ENCODE data around the gene ATG7.
A peak's percentile ranks its signal among the peaks of the same experiment; 100 is the strongest.
"Not testable (repeated sequence)": the region's sequence is repeated elsewhere in the genome, so short reads cannot be mapped to it uniquely, and the experiment has no call there.

ATG7 gene

GRCh38 chr3:11593318-11594034 is 321.3 kb downstream of the ATG7 start:
- no peaks in the 10 kb centered on the region for H3K27me3 ChIP-seq (ENCODE audit: control insufficient read depth in 1 of 2, insufficient read depth in 2 of 2, low read length in 2 of 2)
- no peak overlapping the region for H3K9ac ChIP-seq (ENCODE audit: low read length)
- H3K9me3 ChIP-seq (ENCODE audit: low read length): no peaks in the 10 kb centered on the region
- H3K4me3 ChIP-seq (ENCODE audit: low read depth in 1 of 2, low read length in 2 of 2): no peak overlapping the region
- H3K27ac ChIP-seq (ENCODE audit: low read depth, low read length): no peak overlapping the region
- H3K36me3 ChIP-seq (ENCODE audit: insufficient read depth, low read length): no peaks in the 10 kb centered on the region
- H3K4me1 ChIP-seq (ENCODE audit: insufficient read depth, low read length): peaks cover 79% of the 10 kb centered on the region

- H3K9me3 ChIP-seq (ENCODE audit: low read length); H3K27ac ChIP-seq (ENCODE audit: low read depth, low read length); H3K27me3 ChIP-seq (ENCODE audit: control insufficient read depth in 1 of 2, insufficient read depth in 2 of 2, low read length in 2 of 2); H3K9ac ChIP-seq (ENCODE audit: low read length); H3K36me3 ChIP-seq (ENCODE audit: insufficient read depth, low read length); H3K4me3 ChIP-seq (ENCODE audit: low read depth in 1 of 2, low read length in 2 of 2): not testable (repeated sequence)
- peaks cover 70% of the 10 kb centered on the region for H3K4me1 ChIP-seq (ENCODE audit: insufficient read depth, low read length)
Observed at GRCh38 chr3:11595024-11595423, 322.8 kb downstream of the ATG7 start.

DNA sequence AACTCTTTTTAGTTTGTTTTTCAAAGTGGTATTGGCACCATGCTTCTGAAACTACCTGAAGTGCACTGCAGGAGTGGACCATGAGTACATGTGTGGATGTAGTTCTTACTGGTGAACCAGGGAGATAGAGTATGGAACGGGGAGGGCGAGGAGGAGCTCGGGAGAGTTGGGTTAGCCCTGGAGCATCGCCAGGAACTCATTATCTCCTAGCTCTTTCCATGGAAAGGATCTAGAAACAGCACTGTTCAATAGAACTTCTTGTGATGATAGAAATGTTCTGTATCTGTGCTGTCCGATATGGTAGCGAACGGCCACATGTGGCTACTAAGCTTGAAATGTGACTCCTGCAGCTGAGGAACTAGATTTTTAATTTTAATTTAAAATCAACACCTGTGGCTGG is 324.2 kb downstream of the ATG7 start:
- no peak overlapping the region for H3K27ac ChIP-seq (ENCODE audit: low read depth, low read length)

GRCh38 chr3:11600501-11601282 is 328.5 kb downstream of the ATG7 start:
- H3K9me3 ChIP-seq (ENCODE audit: low read length): no peaks in the 10 kb centered on the region
- H3K27me3 ChIP-seq (ENCODE audit: control insufficient read depth in 1 of 2, insufficient read depth in 2 of 2, low read length in 2 of 2): no peaks in the 10 kb centered on the region
- peak overlapping the region in 1 of 2 donors; percentile 30 for H3K4me3 ChIP-seq (ENCODE audit: low read depth in 1 of 2, low read length in 2 of 2)
- H3K4me1 ChIP-seq (ENCODE audit: insufficient read depth, low read length): peaks cover 74% of the 10 kb centered on the region
- peak overlapping the region; percentile 83 for H3K27ac ChIP-seq (ENCODE audit: low read depth, low read length)
- peaks cover 8% of the 10 kb centered on the region for H3K36me3 ChIP-seq (ENCODE audit: insufficient read depth, low read length)
- no peak overlapping the region for H3K9ac ChIP-seq (ENCODE audit: low read length)

More for the DNA sequence above, 324.2 kb downstream of the ATG7 start:
- Histone ChIP-seq H3K9me3 (ENCODE audit: low read length) (no peaks in the 10 kb centered on the region), H3K4me1 (ENCODE audit: insufficient read depth, low read length) (peaks cover 70% of the 10 kb centered on the region), H3K27me3 (ENCODE audit: control insufficient read depth in 1 of 2, insufficient read depth in 2 of 2, low read length in 2 of 2) (no peaks in the 10 kb centered on the region), H3K36me3 (ENCODE audit: insufficient read depth, low read length) (peaks cover 6% of the 10 kb centered on the region), H3K9ac (ENCODE audit: low read length) (no peak overlapping the region), H3K4me3 (ENCODE audit: low read depth in 1 of 2, low read length in 2 of 2) (no peak overlapping the region)

GRCh38 chr3:11601446-11602238 is 329.4 kb downstream of the ATG7 start:
- Histone ChIP-seq H3K4me3 (ENCODE audit: low read depth in 1 of 2, low read length in 2 of 2) (no peak overlapping the region), H3K9me3 (ENCODE audit: low read length) (no peaks in the 10 kb centered on the region), H3K27ac (ENCODE audit: low read depth, low read length) (peak overlapping the region; percentile 83), H3K9ac (ENCODE audit: low read length) (no peak overlapping the region), H3K4me1 (ENCODE audit: insufficient read depth, low read length) (peaks cover 75% of the 10 kb centered on the region), H3K27me3 (ENCODE audit: control insufficient read depth in 1 of 2, insufficient read depth in 2 of 2, low read length in 2 of 2) (no peaks in the 10 kb centered on the region), H3K36me3 (ENCODE audit: insufficient read depth, low read length) (peaks cover 8% of the 10 kb centered on the region)

DNA sequence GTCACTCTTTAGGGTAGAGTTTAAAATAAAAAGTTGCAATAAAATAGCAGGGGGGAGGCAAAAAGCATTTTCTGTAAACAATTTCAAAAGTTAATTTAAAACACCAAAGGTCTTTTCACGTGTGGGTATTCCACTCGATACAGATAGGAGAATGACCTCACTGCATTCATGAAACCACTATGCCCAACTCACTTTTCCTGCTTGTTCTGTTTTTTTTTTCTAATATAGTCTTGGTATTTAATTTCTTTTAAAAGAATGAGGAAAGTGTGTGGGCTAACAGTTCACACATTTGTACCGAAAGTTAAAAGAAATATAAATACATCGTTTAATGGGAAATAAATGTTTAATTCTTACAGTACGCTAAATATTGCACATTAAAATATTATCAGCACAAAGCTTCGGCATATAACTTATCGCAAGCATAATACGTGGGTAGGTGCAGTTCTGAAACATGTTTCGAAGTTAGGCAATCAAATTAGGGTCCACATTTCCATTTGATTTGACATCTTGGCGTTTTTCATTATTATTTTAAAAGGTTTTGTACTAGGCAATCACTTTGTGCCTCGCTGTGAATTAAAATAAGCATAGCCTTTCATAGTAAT is 330.1 kb downstream of the ATG7 start:
- Histone ChIP-seq H3K27me3 (ENCODE audit: control insufficient read depth in 1 of 2, insufficient read depth in 2 of 2, low read length in 2 of 2) (no peaks in the 10 kb centered on the region), H3K4me1 (ENCODE audit: insufficient read depth, low read length) (peaks cover 75% of the 10 kb centered on the region), H3K9ac (ENCODE audit: low read length) (no peak overlapping the region), H3K36me3 (ENCODE audit: insufficient read depth, low read length) (peaks cover 8% of the 10 kb centered on the region), H3K9me3 (ENCODE audit: low read length) (no peaks in the 10 kb centered on the region), H3K27ac (ENCODE audit: low read depth, low read length) (peak overlapping the region; percentile 69), H3K4me3 (ENCODE audit: low read depth in 1 of 2, low read length in 2 of 2) (no peak overlapping the region)

GRCh38 chr3:11602886-11603527 is 330.8 kb downstream of the ATG7 start:
- peaks cover 8% of the 10 kb centered on the region for H3K36me3 ChIP-seq (ENCODE audit: insufficient read depth, low read length)
- peaks cover 79% of the 10 kb centered on the region for H3K4me1 ChIP-seq (ENCODE audit: insufficient read depth, low read length)
- H3K27ac ChIP-seq (ENCODE audit: low read depth, low read length): peak overlapping the region; percentile 69
- no peaks in the 10 kb centered on the region for H3K9me3 ChIP-seq (ENCODE audit: low read length)
- no peak overlapping the region for H3K9ac ChIP-seq (ENCODE audit: low read length)
- no peaks in the 10 kb centered on the region for H3K27me3 ChIP-seq (ENCODE audit: control insufficient read depth in 1 of 2, insufficient read depth in 2 of 2, low read length in 2 of 2)
- no peak overlapping the region for H3K4me3 ChIP-seq (ENCODE audit: low read depth in 1 of 2, low read length in 2 of 2)

GRCh38 chr3:11603628-11604027 is 331.4 kb downstream of the ATG7 start:
- Histone ChIP-seq H3K27me3 (ENCODE audit: control insufficient read depth in 1 of 2, insufficient read depth in 2 of 2, low read length in 2 of 2) (no peaks in the 10 kb centered on the region), H3K4me3 (ENCODE audit: low read depth in 1 of 2, low read length in 2 of 2) (no peak overlapping the region), H3K9me3 (ENCODE audit: low read length) (no peaks in the 10 kb centered on the region), H3K9ac (ENCODE audit: low read length) (no peak overlapping the region), H3K27ac (ENCODE audit: low read depth, low read length) (peak overlapping the region; percentile 53), H3K36me3 (ENCODE audit: insufficient read depth, low read length) (peaks cover 8% of the 10 kb centered on the region), H3K4me1 (ENCODE audit: insufficient read depth, low read length) (peaks cover 79% of the 10 kb centered on the region)

DNA sequence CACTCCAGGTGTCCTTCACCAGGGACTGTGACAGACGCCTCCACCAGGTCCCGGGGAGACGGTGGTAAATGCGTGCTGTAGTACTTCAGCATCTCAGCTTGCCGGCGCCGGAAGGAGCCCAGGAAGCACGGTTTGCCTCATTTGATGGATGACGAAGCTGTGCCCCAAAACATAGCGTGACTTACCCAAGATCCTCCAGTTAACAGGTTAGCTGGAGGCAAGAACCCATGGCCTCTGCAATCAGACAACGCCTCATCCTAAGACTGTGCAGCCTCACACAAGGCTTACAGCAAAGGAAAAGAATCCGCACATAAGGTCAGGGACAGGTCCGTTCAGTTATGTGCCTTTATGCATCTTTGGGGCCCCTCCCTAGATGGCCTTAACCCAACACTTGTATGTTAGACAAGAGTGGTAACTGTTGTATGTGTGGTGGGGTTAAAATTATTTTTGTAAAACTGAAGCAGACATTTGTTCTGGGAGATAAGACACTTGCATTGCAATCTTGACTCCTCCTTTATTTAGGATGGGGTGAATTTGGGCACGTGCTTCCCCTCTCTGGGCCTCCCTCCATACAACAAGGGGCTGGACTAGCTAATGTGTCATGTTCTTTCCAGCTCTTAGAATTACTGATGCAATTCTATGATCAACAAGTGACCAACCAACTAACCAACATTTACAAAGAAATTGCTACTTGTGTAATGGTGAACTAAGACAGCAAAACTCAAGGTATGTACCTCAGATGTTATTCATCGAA is 332.1 kb downstream of the ATG7 start:
- Histone ChIP-seq H3K9me3 (ENCODE audit: low read length) (no peaks in the 10 kb centered on the region), H3K36me3 (ENCODE audit: insufficient read depth, low read length) (peaks cover 8% of the 10 kb centered on the region), H3K27ac (ENCODE audit: low read depth, low read length) (peak overlapping the region; percentile 53), H3K4me1 (ENCODE audit: insufficient read depth, low read length) (peaks cover 77% of the 10 kb centered on the region), H3K4me3 (ENCODE audit: low read depth in 1 of 2, low read length in 2 of 2) (no peak overlapping the region), H3K9ac (ENCODE audit: low read length) (no peak overlapping the region), H3K27me3 (ENCODE audit: control insufficient read depth in 1 of 2, insufficient read depth in 2 of 2, low read length in 2 of 2) (no peaks in the 10 kb centered on the region)

GRCh38 chr3:11605398-11605797 is 333.2 kb downstream of the ATG7 start:
- Histone ChIP-seq H3K27ac (ENCODE audit: low read depth, low read length) (peak overlapping the region; percentile 21), H3K9me3 (ENCODE audit: low read length) (no peaks in the 10 kb centered on the region), H3K36me3 (ENCODE audit: insufficient read depth, low read length) (peaks cover 8% of the 10 kb centered on the region)

More at GRCh38 chr3:11605398-11605797, 333.2 kb downstream of the ATG7 start:
- Histone ChIP-seq H3K27me3 (ENCODE audit: control insufficient read depth in 1 of 2, insufficient read depth in 2 of 2, low read length in 2 of 2) (no peaks in the 10 kb centered on the region), H3K4me1 (ENCODE audit: insufficient read depth, low read length) (peaks cover 78% of the 10 kb centered on the region), H3K9ac (ENCODE audit: low read length) (no peak overlapping the region), H3K4me3 (ENCODE audit: low read depth in 1 of 2, low read length in 2 of 2) (no peak overlapping the region)
